HG02852 (cell line): ENCODE data around the gene DYSF.

ENCODE experiments used
- ATAC-seq: cut with Tn5 transposase; IDR thresholded peaks from one replicate; pipeline ENCODE4 v1.9.1; 2021; ENCODE audit warnings: mild to moderate bottlenecking, moderate library complexity; ENCODE audit not compliant: unreplicated experiment

Gene DYSF

GRCh38 chr2:71611247-71611646, 157.9 kb downstream of the DYSF start:
- no peak for ATAC-seq

GRCh38 chr2:71611781-71612527, 158.6 kb downstream of the DYSF start:
- ATAC-seq, result no peak

- ATAC-seq, result no peak
Measured at GRCh38 chr2:71612581-71613402, 159.4 kb downstream of the DYSF start.

- no peak for ATAC-seq
Measured at GRCh38 chr2:71613403-71613952, 160.1 kb downstream of the DYSF start.

GRCh38 chr2:71613953-71614925, 160.9 kb downstream of the DYSF start:
- no peak for ATAC-seq

GRCh38 chr2:71614976-71615766, 161.8 kb downstream of the DYSF start:
- ATAC-seq, result no peak

- ATAC-seq, result no peak
Measured at GRCh38 chr2:71615767-71616730, 162.7 kb downstream of the DYSF start.

- no peak for ATAC-seq
Measured at GRCh38 chr2:71617266-71617665, 163.9 kb downstream of the DYSF start.

GRCh38 chr2:71618327-71619113, 165.2 kb downstream of the DYSF start:
- no peak for ATAC-seq

GRCh38 chr2:71619230-71619741, 165.9 kb downstream of the DYSF start:
- no peak for ATAC-seq

GRCh38 chr2:71620116-71620515, 166.8 kb downstream of the DYSF start:
- ATAC-seq, result no peak

- ATAC-seq, result no peak
Measured at GRCh38 chr2:71620851-71621251, 167.5 kb downstream of the DYSF start.

GRCh38 chr2:71629273-71629672, 175.9 kb downstream of the DYSF start:
- ATAC-seq, result no peak

- ATAC-seq, result no peak
Measured at GRCh38 chr2:71629771-71630453, 176.6 kb downstream of the DYSF start.

GRCh38 chr2:71630454-71631328, 177.3 kb downstream of the DYSF start:
- no peak for ATAC-seq

GRCh38 chr2:71631411-71631931, 178.1 kb downstream of the DYSF start:
- no peak for ATAC-seq
